Astrocyte (in vitro differentiated cells and primary cell): ENCODE data around the gene YJU2. TPM values are rescaled to one million over a fixed set of nuclear protein-coding genes. Genes with fewer than 3 reads are reported as not detected.

Experiments used
- DNase-seq: peaks from one replicate; pipeline ENCODE4 v3.0.0-alpha.2; 2010; ENCODE audit warnings: low read depth
- FAIRE-seq: peaks from 2 replicates; lab custom pipeline; 2011; peaks lifted over from hg19 to GRCh38; lab: Jason Lieb, UNC
- H2AFZ ChIP-seq: 2 replicates; pipeline ENCODE4 v1.6.0; 2012; ENCODE audit warnings: low read depth, low read length, inconsistent platforms
- H3K27ac ChIP-seq: 2 replicates; pipeline ENCODE4 v1.5.1; 2011; ENCODE audit warnings: low read depth, low read length, inconsistent platforms
- H3K27me3 ChIP-seq: 2 replicates; pipeline ENCODE4 v1.6.0; 2011; ENCODE audit warnings: low read length, inconsistent platforms; ENCODE audit not compliant: insufficient read depth
- H3K36me3 ChIP-seq: 2 replicates; pipeline ENCODE4 v1.5.1; 2011; ENCODE audit warnings: low read length, inconsistent platforms; ENCODE audit not compliant: insufficient read depth
- H3K4me1 ChIP-seq: 2 replicates; pipeline ENCODE4 v1.5.1; 2011; ENCODE audit warnings: low read length, inconsistent platforms; ENCODE audit not compliant: insufficient read depth
- H3K4me2 ChIP-seq: 2 replicates; pipeline ENCODE4 v1.6.0; 2012; ENCODE audit warnings: low read length, inconsistent platforms
- H3K4me3 ChIP-seq: 2 replicates; pipeline ENCODE4 v1.5.1; 2011; ENCODE audit warnings: low read depth, mild to moderate bottlenecking, low read length, inconsistent platforms; ENCODE audit not compliant: insufficient read depth
- H3K79me2 ChIP-seq: 2 replicates; pipeline ENCODE4 v1.6.0; 2012; ENCODE audit warnings: mild to moderate bottlenecking, low read length, inconsistent platforms; ENCODE audit not compliant: insufficient read depth
- H3K9ac ChIP-seq: 2 replicates; pipeline ENCODE4 v1.6.0; 2012; ENCODE audit warnings: mild to moderate bottlenecking, low read length, inconsistent platforms
- H3K9me3 ChIP-seq: 2 replicates; pipeline ENCODE4 v1.5.1; 2012; ENCODE audit warnings: low read depth, mild to moderate bottlenecking, low read length, inconsistent platforms; ENCODE audit not compliant: insufficient read depth
- H4K20me1 ChIP-seq: 2 replicates; pipeline ENCODE4 v1.6.0; 2012; ENCODE audit warnings: low read length, inconsistent platforms; ENCODE audit not compliant: insufficient read depth
- H3K27ac Mint-ChIP-seq: one replicate; pipeline ENCODE4 v1.8.0; 2021; ENCODE audit warnings: mild to moderate bottlenecking, mixed read lengths; ENCODE audit not compliant: unreplicated experiment
- H3K27me3 Mint-ChIP-seq: one replicate; pipeline ENCODE4 v1.8.0; 2021; ENCODE audit warnings: low read depth, mixed read lengths; ENCODE audit not compliant: unreplicated experiment
- H3K36me3 Mint-ChIP-seq: one replicate; pipeline ENCODE4 v1.8.0; 2021; ENCODE audit warnings: low read depth, mixed read lengths; ENCODE audit not compliant: unreplicated experiment
- H3K4me1 Mint-ChIP-seq: one replicate; pipeline ENCODE4 v1.8.0; 2021; ENCODE audit warnings: low read depth, mixed read lengths; ENCODE audit not compliant: unreplicated experiment
- H3K4me3 Mint-ChIP-seq: one replicate; pipeline ENCODE4 v1.8.0; 2021; ENCODE audit warnings: mild to moderate bottlenecking, moderate library complexity, mixed read lengths; ENCODE audit not compliant: unreplicated experiment
- H3K9me3 Mint-ChIP-seq: one replicate; pipeline ENCODE4 v1.8.0; 2021; ENCODE audit warnings: mild to moderate bottlenecking, mixed read lengths; ENCODE audit not compliant: unreplicated experiment
- CTCF ChIP-seq: IDR thresholded peaks from 2 replicates; pipeline ENCODE4 v1.5.1; 2011; ENCODE audit warnings: low read depth, mild to moderate bottlenecking, inconsistent platforms, low read length, moderate library complexity; ENCODE audit not compliant: insufficient read depth
- EZH2 ChIP-seq: IDR thresholded peaks from 2 replicates; pipeline ENCODE4 v1.6.1; 2012; ENCODE audit warnings: mild to moderate bottlenecking, low read length, inconsistent platforms; ENCODE audit not compliant: insufficient read depth
- total RNA-seq: library from RNA; stranded (reverse); gene quantifications from 2 replicates; pipeline ENCODE4 v1.2.1, GENCODE V29; 2021

The YJU2 gene
- total RNA-seq, 1 donor from 2014 or later = 14.0 TPM

DNA sequence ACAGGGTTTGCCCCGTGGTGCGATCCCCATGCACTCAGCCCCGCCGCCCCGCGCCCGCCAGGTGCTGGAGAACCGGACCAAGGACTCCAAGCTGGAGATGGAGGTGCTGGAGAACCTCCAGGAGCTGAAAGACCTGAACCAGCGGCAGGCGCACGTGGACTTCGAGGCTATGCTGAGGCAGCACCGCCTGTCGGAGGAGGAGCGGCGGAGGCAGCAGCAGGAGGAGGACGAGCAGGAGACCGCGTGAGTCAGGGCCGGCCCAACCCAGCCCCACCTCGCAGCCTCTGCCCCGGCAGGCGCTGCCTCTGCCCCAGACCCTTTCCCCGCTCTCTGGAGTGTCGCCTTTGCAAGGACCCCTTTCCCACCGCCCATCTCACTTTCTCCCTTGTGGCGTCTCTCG lies 11.3 kb downstream of the YJU2 start:
- Mint-ChIP-seq H3K4me1 (no peaks in the 10 kb centered on the region), H3K27ac (no peak overlapping the region), H3K4me3 (no peak overlapping the region), H3K9me3 (peaks cover 4% of the 10 kb centered on the region), H3K27me3 (no peaks in the 10 kb centered on the region), H3K36me3 (peaks cover 24% of the 10 kb centered on the region)
- H3K27me3 ChIP-seq = no peaks in the 10 kb centered on the region
- FAIRE-seq (no peak), DNase-seq (no peak)
- H3K9ac ChIP-seq = no peak overlapping the region
- no peak overlapping the region for H3K4me3 ChIP-seq
- H3K27ac ChIP-seq = no peak overlapping the region
- H3K79me2 ChIP-seq = no peaks in the 10 kb centered on the region
- H3K4me2 ChIP-seq = no peak overlapping the region
- H3K4me1 ChIP-seq = no peaks in the 10 kb centered on the region
- H2AFZ ChIP-seq = no peak overlapping the region
- H4K20me1 ChIP-seq = no peaks in the 10 kb centered on the region
- no peak for TF ChIP-seq EZH2
- H3K9me3 ChIP-seq = peaks cover 3% of the 10 kb centered on the region
- peaks cover 15% of the 10 kb centered on the region for H3K36me3 ChIP-seq

DNA sequence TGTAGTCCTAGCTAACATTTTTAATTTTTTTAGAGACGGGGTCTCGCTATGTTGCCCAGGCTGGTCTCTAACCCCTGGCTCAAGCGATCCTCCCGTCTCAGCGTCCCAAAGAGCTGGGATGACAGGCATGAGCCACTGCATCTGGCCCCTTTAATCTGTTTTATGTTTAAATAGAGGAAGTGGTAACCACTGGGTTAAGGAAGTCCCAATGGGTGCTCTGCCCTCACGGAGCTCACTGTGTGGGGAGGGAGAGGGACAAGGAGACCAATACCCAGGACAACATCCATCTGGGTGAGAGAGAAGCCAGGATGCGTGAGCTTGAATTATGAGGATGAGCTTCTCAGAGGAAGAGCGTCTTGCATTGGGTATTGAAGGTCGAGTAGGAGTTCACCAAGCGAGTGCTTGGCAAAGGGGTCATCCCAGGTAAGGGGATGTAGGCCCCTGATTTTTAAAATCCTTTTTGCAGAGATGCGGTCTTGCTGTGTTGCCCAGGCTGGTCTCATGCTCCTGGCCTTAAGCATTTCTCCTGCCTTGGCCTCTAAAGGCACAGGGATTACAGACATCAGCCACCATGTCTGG lies 13.8 kb downstream of the YJU2 start:
- Histone ChIP-seq H3K79me2 (no peaks in the 10 kb centered on the region), H3K36me3 (peaks cover 9% of the 10 kb centered on the region), H3K9ac (no peak overlapping the region), H3K27me3 (no peaks in the 10 kb centered on the region), H3K4me1 (no peaks in the 10 kb centered on the region), H4K20me1 (no peaks in the 10 kb centered on the region), H3K4me3 (no peak overlapping the region), H2AFZ (no peak overlapping the region), H3K27ac (no peak overlapping the region), H3K9me3 (peaks cover 3% of the 10 kb centered on the region), H3K4me2 (no peak overlapping the region)
- no peak for TF ChIP-seq EZH2
- no peak for TF ChIP-seq CTCF
- DNase-seq = no peak
- H3K27ac Mint-ChIP-seq = no peak overlapping the region
- H3K4me3 Mint-ChIP-seq = no peak overlapping the region
- H3K4me1 Mint-ChIP-seq = no peaks in the 10 kb centered on the region
- FAIRE-seq = no peak
- H3K27me3 Mint-ChIP-seq = no peaks in the 10 kb centered on the region
- peaks cover 16% of the 10 kb centered on the region for H3K36me3 Mint-ChIP-seq
- no peaks in the 10 kb centered on the region for H3K9me3 Mint-ChIP-seq

DNA sequence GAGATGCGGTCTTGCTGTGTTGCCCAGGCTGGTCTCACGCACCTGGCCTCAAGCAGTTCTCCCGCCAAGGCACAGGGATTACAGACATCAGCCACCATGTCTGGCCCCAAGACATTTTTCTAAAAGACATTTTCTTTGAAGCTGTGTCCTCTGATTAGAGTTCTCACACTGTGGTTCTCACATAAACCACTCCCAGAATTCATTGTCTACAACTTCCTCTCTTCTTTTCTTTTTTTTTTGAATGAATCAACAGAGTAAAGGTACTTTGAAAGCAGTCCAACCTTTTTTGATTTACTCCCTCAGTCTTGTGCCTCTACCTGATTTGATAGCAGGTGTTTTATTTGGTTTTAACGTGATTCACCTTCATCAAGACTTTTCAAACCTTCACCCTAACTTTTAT lies 17.9 kb downstream of the YJU2 start:
- H3K9me3 Mint-ChIP-seq = no peaks in the 10 kb centered on the region
- Histone ChIP-seq H3K9ac (no peak overlapping the region), H3K4me1 (no peaks in the 10 kb centered on the region), H3K4me2 (no peak overlapping the region), H3K27ac (no peak overlapping the region), H3K4me3 (no peak overlapping the region), H3K36me3 (peaks cover 5% of the 10 kb centered on the region), H4K20me1 (peaks cover 6% of the 10 kb centered on the region), H3K79me2 (no peaks in the 10 kb centered on the region), H3K27me3 (no peaks in the 10 kb centered on the region), H2AFZ (no peak overlapping the region), H3K9me3 (no peaks in the 10 kb centered on the region)
- H3K4me3 Mint-ChIP-seq = no peak overlapping the region
- H3K27ac Mint-ChIP-seq = no peak overlapping the region
- DNase-seq = no peak
- no peaks in the 10 kb centered on the region for H3K27me3 Mint-ChIP-seq
- no peak for TF ChIP-seq CTCF
- H3K4me1 Mint-ChIP-seq = no peaks in the 10 kb centered on the region
- peaks cover 7% of the 10 kb centered on the region for H3K36me3 Mint-ChIP-seq
- no peak for FAIRE-seq
